PC-3 (cell line): ENCODE measurements around the gene HMOX1. TPM values are rescaled to one million over a fixed set of nuclear protein-coding genes. Genes with fewer than 3 reads are reported as not detected.

Experiments
- ATAC-seq: fragments of 200-7000 bp; cut with Tn5 transposase; 2 replicates; pipeline ENCODE4 v1.9.1; 2020; ENCODE audit warnings: mild to moderate bottlenecking, moderate library complexity
- BruUV-seq: library from RNA; stranded (reverse); fragments of 400-500 nt; replicated peaks from 2 replicates; lab custom pipeline; 2021; lab: Mats Ljungman, UMichigan
- CTCF ChIA-PET: fragments of 300-600 bp; sonication (Branson Sonifier 250); formaldehyde crosslinking; loops from one replicate; lab custom pipeline; 2022; ENCODE audit warnings: antibody characterized with exemption; lab: Charles Lee
- POLR2A ChIA-PET: fragments of 300-600 bp; sonication (Branson Sonifier 250); formaldehyde crosslinking; loops from one replicate; lab custom pipeline; 2022; ENCODE audit warnings: antibody characterized with exemption; ENCODE audit not compliant: unreplicated experiment; lab: Charles Lee
- DNase-seq: peaks from one replicate; pipeline ENCODE4 v3.0.0-alpha.2; 2015
- H2AFZ ChIP-seq: fragments of 300-600 bp; sonication (generic); 2 replicates; pipeline ENCODE4 v1.6.0; 2016; ENCODE audit warnings: antibody characterized with exemption, low read length
- H3F3A ChIP-seq: fragments of 300-600 bp; sonication (generic); one replicate; pipeline ENCODE4 v1.6.0; 2017; ENCODE audit warnings: antibody characterized with exemption, low read length, control low read depth, mild to moderate bottlenecking; ENCODE audit not compliant: unreplicated experiment
- H3K27ac ChIP-seq: fragments of 300-600 bp; sonication (generic); 2 replicates; pipeline ENCODE4 v1.5.1; 2016; ENCODE audit warnings: mild to moderate bottlenecking, low read length
- H3K27me3 ChIP-seq: fragments of 300-600 bp; sonication (generic); 2 replicates; pipeline ENCODE4 v1.6.1; 2016; ENCODE audit warnings: low read length, mixed read lengths
- H3K36me3 ChIP-seq: fragments of 300-600 bp; sonication (generic); 2 replicates; pipeline ENCODE4 v1.6.1; 2016; ENCODE audit warnings: low read depth, mixed run types, low read length, mixed read lengths
- H3K4me1 ChIP-seq: fragments of 300-600 bp; sonication (generic); 2 replicates; pipeline ENCODE4 v1.5.1; 2016; ENCODE audit warnings: low read length; ENCODE audit not compliant: insufficient read depth
- H3K4me2 ChIP-seq: fragments of 300-600 bp; sonication (generic); 2 replicates; pipeline ENCODE4 v1.6.0; 2016; ENCODE audit warnings: low read length
- H3K4me3 ChIP-seq: fragments of 300-600 bp; sonication (generic); 2 replicates; pipeline ENCODE4 v1.5.1; 2016; ENCODE audit warnings: mild to moderate bottlenecking, low read length, mixed read lengths
- H3K79me2 ChIP-seq: fragments of 300-600 bp; sonication (generic); 2 replicates; pipeline ENCODE4 v1.6.1; 2017; ENCODE audit warnings: low read length, mixed read lengths
- H3K9ac ChIP-seq: fragments of 300-600 bp; sonication (generic); 2 replicates; pipeline ENCODE4 v1.6.0; 2016; ENCODE audit warnings: mild to moderate bottlenecking, low read length
- H3K9me2 ChIP-seq: fragments of 300-600 bp; sonication (generic); replicated peaks from 2 replicates; pipeline ENCODE4 v1.6.1; 2016; ENCODE audit warnings: mixed run types, low read length, mixed read lengths
- H3K9me3 ChIP-seq: fragments of 300-600 bp; sonication (generic); 2 replicates; pipeline ENCODE4 v1.6.1; 2016; ENCODE audit warnings: low read length, mixed read lengths
- H4K20me1 ChIP-seq: fragments of 300-600 bp; sonication (generic); 2 replicates; pipeline ENCODE4 v1.6.1; 2016; ENCODE audit warnings: low read length, mixed read lengths
- CTCF ChIP-seq: fragments of 300-600 bp; sonication (generic); conservative IDR thresholded peaks from 2 replicates; pipeline ENCODE4 v1.5.1; 2017; ENCODE audit warnings: antibody characterized with exemption, low read depth, mild to moderate bottlenecking, low read length
- EZH2 ChIP-seq: fragments of 300-600 bp; sonication (generic); IDR thresholded peaks from one replicate; pipeline ENCODE4 v1.6.1; 2017; ENCODE audit warnings: antibody characterized with exemption, mild to moderate bottlenecking, low read length; ENCODE audit not compliant: unreplicated experiment
- EZH2phosphoT487 ChIP-seq: fragments of 300-600 bp; sonication (generic); IDR thresholded peaks from 2 replicates; pipeline ENCODE4 v1.6.1; 2018; ENCODE audit warnings: mild to moderate bottlenecking, antibody characterized with exemption, low read length, borderline replicate concordance
- intact Hi-C: fragments of 100-400 bp; cut with micrococcal nuclease; formaldehyde crosslinking; loops from 2 replicates; pipeline ENCODE4 v1.9.0; 2023
- total RNA-seq: library from RNA; depleted of rRNA; stranded (reverse); fragments of >200 nt; gene quantifications from 2 replicates; pipeline ENCODE4 v1.2.3, GENCODE V29; 2014

Gene HMOX1
- total RNA-seq, 1 experiment from 2014 or later, result 16.5 TPM

- Histone ChIP-seq H3K9me3 (no peaks in the 10 kb centered on the region), H3K79me2 (no peaks in the 10 kb centered on the region), H3K36me3 (no peaks in the 10 kb centered on the region), H3K9me2 (no peaks in the 10 kb centered on the region), H3K4me3 (no peak overlapping the region), H3K4me2 (no peak overlapping the region), H3K4me1 (peaks cover 11% of the 10 kb centered on the region), H3K27ac (no peak overlapping the region), H3K27me3 (no peaks in the 10 kb centered on the region), H4K20me1 (no peaks in the 10 kb centered on the region), H3F3A (no peaks in the 10 kb centered on the region), H3K9ac (no peak overlapping the region), H2AFZ (no peak overlapping the region)
- no TSS peak for BruUV-seq
- ChIA-PET CTCF (no interaction called here), POLR2A (no interaction called here)
- intact Hi-C loops, result no loop called here
- DNase-seq (no peak), ATAC-seq (no peak)
- TF ChIP-seq EZH2 (no peak), EZH2phosphoT487 (no peak), CTCF (no peak)
Observed at GRCh38 chr22:35346596-35347220, 34.2 kb upstream of the HMOX1 start.

- DNase-seq (no peak), ATAC-seq (no peak)
- ChIA-PET CTCF (no interaction called here), POLR2A (no interaction called here)
- Histone ChIP-seq H2AFZ (no peak overlapping the region), H3K79me2 (no peaks in the 10 kb centered on the region), H3K9ac (no peak overlapping the region), H3K9me2 (no peaks in the 10 kb centered on the region), H3K4me3 (no peak overlapping the region), H3F3A (no peaks in the 10 kb centered on the region), H3K9me3 (no peaks in the 10 kb centered on the region), H3K4me1 (peaks cover 11% of the 10 kb centered on the region), H4K20me1 (no peaks in the 10 kb centered on the region), H3K27me3 (no peaks in the 10 kb centered on the region), H3K27ac (no peak overlapping the region), H3K36me3 (no peaks in the 10 kb centered on the region), H3K4me2 (no peak overlapping the region)
- intact Hi-C loops, result no loop called here
- BruUV-seq, result no TSS peak
- TF ChIP-seq EZH2 (no peak), CTCF (no peak), EZH2phosphoT487 (no peak)
Observed at GRCh38 chr22:35347462-35347861, 33.4 kb upstream of the HMOX1 start.

- no TSS peak for BruUV-seq
- TF ChIP-seq CTCF, result no peak
- TF ChIP-seq EZH2phosphoT487, result no peak
- no peak for TF ChIP-seq EZH2
- intact Hi-C loops, result no loop called here
- DNase-seq (no peak), ATAC-seq (no peak)
- Histone ChIP-seq H3K4me2 (no peak overlapping the region), H3K79me2 (no peaks in the 10 kb centered on the region), H3K9me2 (no peaks in the 10 kb centered on the region), H3F3A (no peaks in the 10 kb centered on the region), H3K4me1 (peaks cover 11% of the 10 kb centered on the region), H3K27ac (no peak overlapping the region), H3K9me3 (no peaks in the 10 kb centered on the region), H3K9ac (no peak overlapping the region), H3K4me3 (no peak overlapping the region), H3K36me3 (no peaks in the 10 kb centered on the region), H2AFZ (no peak overlapping the region), H4K20me1 (no peaks in the 10 kb centered on the region), H3K27me3 (no peaks in the 10 kb centered on the region)
- POLR2A ChIA-PET, result no interaction called here
- CTCF ChIA-PET, result no interaction called here
Observed at GRCh38 chr22:35348026-35348590, 32.8 kb upstream of the HMOX1 start.
